GM12891 (cell line): ENCODE data around the gene TDRD7.
A peak's percentile ranks its signal among the peaks of the same experiment; 100 is the strongest.

Source experiments
- DNase-seq: peaks from one replicate; pipeline ENCODE4 v3.0.0; 2011; ENCODE audit warnings: low spot score; ENCODE audit not compliant: insufficient read length
- FAIRE-seq: peaks from 2 replicates; lab custom pipeline; 2011; peaks lifted over from hg19 to GRCh38; lab: Jason Lieb, UNC
- PAX5 ChIP-seq: IDR thresholded peaks from 2 replicates; pipeline ENCODE4 v1.6.1; 2011; ENCODE audit warnings: low read length, moderate library complexity, mild to moderate bottlenecking; ENCODE audit not compliant: insufficient read depth, severe bottlenecking
- POLR2A ChIP-seq: IDR thresholded peaks from 2 replicates; pipeline ENCODE4 v1.6.1; 2011; ENCODE audit warnings: low read depth, low read length, control low read depth
- POLR2AphosphoS5 ChIP-seq: IDR thresholded peaks from 2 replicates; pipeline ENCODE4 v1.6.1; 2011; ENCODE audit warnings: low read depth, low read length, control low read depth
- POU2F2 ChIP-seq: IDR thresholded peaks from 2 replicates; pipeline ENCODE4 v1.6.1; 2011; ENCODE audit warnings: low read depth, mild to moderate bottlenecking, control low read depth, low read length, moderate library complexity
- SPI1 ChIP-seq: IDR thresholded peaks from 2 replicates; pipeline ENCODE4 v1.6.1; 2011; ENCODE audit warnings: low read depth, low read length, control low read depth
- TAF1 ChIP-seq: IDR thresholded peaks from 2 replicates; pipeline ENCODE4 v1.6.1; 2011; ENCODE audit warnings: low read depth, low read length, control low read depth

The TDRD7 gene

DNA sequence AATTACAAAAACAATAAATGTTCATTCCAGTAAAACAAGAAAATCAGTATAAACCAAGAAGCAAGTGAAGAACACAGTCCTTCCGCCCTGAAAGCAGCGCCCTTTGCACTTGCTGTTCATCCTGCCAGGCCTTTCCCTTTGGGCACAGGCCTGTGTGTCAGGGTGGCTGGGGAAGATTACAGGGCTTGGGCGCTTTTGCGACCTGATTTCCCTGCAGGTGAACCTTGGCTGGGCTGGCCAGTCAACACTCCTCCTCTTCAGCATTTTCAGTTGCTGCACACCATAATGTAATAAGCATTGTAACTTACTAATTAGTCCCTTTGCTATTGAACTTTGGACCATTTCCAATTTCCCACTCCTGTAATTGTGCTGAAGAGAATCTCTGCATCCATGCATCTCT, 38.6 kb upstream of the TDRD7 start:
- no peak for FAIRE-seq
- TF ChIP-seq POLR2AphosphoS5 (no peak), TAF1 (no peak), POLR2A (no peak), POU2F2 (no peak), SPI1 (no peak), PAX5 (no peak)
- no peak for DNase-seq

DNA sequence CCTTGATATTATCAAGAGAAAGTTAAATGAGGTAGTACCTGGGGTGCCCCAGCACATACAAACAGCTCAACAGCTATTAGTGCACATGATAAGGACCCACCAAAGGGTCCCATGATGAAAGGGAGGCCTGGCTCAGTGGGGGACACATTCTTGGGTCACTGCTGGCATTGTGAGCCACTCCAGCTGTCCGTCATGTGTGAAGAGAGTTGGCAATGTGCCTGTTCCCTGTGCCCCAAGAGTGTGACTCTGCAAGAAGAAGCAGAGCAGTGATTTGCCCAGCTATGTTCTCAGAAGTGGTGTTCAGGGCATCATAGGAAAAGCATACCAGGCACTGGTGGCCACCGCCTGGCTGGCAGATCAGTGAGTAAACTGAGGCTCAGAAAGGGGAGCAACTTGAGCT, 37.1 kb upstream of the TDRD7 start:
- TF ChIP-seq SPI1: no peak
- no peak for TF ChIP-seq TAF1
- no peak for TF ChIP-seq POU2F2
- TF ChIP-seq PAX5: no peak
- TF ChIP-seq POLR2AphosphoS5: no peak
- no peak for TF ChIP-seq POLR2A
- FAIRE-seq (no peak), DNase-seq (no peak)

DNA sequence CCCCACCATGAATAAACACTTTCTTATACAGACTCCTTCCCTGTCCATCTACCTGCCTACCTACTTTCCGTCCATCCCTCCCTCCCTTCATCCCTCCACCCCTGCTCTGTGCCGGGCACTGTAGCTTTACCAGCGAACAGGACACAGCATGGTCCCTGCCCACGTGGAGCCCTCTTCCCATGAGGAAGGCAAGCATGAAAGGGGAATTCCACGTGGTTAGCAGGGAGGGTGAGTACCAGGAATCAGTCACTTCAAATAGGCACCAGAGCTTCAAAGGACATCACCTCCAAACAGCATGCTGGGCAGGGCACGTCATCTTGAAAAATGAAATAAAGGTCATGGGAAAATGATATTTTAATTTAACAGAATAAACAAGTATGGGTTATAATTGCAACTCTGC, 35.0 kb upstream of the TDRD7 start:
- FAIRE-seq (no peak), DNase-seq (no peak)
- TF ChIP-seq POU2F2 (no peak), SPI1 (no peak), PAX5 (no peak), POLR2A (no peak), TAF1 (no peak), POLR2AphosphoS5 (no peak)

DNA sequence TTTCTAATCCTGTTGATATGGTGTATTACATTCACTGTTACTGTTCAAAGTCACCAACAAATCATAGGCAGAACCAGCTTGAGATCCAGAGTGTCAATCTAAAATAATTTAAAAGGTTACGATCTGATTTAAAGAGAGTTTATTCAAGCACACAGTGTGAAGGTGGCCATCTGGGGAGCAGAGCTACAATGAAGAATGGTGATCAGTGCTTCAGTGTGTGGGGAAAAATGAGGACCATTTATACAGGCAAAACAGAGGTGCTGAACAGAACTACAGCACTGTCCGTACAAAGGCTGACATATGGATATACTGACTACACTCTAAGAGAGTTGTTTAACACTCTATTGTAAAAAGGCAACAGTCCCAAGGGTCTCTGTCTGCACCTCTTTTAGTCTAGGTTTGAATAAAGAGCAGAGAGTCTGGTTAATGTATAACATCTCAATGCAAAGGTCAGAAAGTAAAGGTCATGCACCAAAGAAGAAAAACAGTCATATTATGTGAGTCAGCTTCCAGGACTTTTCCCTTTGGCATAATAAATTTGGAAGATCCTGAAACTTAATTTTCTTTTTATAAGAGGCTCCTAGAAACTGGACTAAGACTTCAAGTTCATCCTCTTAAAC, 29.7 kb upstream of the TDRD7 start:
- FAIRE-seq (no peak), DNase-seq (no peak)
- no peak for TF ChIP-seq SPI1
- no peak for TF ChIP-seq POLR2A
- no peak for TF ChIP-seq POLR2AphosphoS5

DNA sequence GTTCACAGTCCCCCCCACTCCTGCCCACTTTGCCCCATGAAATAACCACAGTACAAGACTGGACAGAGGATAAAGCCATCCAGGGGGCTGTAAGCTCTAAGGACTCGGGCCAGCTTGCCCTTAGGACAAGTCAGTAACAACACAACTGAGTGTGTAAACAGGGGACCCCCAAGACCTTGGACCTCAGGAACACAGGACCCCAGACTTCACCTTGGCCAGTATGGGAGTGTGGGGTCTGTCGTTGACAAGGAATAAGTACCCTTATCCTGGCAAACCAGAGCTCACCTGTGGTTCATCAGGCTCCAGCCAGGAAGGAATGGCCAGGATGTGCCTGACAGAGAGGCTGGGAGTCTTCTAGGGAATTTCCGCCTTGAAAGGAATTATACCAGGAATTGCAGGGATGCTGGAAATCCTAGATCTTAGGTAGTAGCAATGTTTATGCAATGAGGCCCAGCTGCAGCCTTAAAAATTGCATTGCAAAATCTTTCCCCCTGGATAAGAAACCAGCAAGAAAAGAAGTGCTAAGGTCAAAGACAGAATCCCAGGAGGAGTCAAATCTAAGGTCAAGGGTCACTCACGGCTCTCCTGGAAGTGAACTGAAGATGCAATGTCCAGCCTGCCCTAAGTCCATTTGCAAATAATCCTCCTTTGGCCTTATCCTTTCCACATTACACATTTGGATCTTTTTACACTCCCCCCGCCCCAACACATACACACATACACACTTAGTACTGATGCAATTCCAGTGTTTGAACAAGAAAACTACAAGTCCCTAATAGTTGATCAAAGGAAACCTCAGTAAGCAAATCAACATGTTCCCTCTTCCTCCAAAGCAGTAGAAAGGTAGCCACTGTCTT, 27.3 kb upstream of the TDRD7 start:
- TF ChIP-seq POLR2AphosphoS5 (no peak), SPI1 (no peak), PAX5 (no peak), POU2F2 (no peak), POLR2A (no peak), TAF1 (no peak)
- no peak for DNase-seq
- no peak for FAIRE-seq

DNA sequence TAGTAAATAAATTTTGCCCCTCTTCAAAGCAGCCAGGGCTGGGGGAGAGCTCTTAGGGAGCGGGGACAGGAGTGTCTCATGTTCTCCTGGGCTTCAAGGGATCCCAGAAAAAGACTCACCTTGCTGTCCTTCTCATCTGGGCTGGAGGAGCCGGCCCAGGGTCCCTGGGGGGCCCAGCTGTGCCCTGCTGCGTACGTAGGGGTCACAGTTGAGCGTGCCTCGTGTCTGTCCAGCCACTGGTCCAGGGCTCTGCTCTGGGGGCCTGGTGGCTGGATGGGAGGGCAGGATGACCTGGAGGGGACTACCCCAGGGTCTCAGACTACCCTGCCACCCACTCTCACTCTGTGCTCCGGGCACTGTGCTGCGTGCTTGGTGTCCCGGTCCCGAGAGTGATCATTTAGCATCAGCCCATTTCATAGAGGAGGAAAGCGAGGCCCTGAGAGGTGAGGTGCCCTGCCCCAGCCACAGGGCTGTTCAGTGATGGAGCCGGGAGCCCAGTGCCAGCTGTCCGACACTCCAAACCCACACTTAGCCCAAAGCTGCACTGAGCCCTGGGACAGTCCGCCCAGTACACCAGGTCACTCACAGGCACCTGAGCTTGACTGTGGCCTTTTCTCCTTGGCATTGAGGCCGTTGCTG, 26.2 kb upstream of the TDRD7 start:
- FAIRE-seq (no peak), DNase-seq (no peak)
- TF ChIP-seq SPI1 (no peak), POLR2A (no peak), POU2F2 (no peak), TAF1 (no peak), POLR2AphosphoS5 (no peak), PAX5 (no peak)

DNA sequence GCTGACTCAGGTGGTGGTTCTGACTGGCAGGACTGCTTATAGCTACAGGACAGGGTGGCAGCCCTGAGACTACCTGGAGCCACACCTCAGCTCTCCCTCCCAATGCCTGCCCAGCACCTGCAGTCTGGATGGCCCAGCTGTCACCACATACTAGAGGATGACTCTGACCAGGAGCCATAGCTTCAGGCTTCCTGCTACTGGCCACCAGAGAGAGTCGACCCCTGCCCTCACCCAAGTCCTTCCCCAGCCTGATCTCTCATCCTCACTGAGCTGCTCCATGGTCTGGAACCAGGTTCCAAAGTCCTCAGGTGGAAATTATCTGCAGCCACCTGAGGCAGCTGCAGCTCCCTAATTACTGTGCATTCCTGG, 25.6 kb upstream of the TDRD7 start:
- TF ChIP-seq POU2F2 (no peak), TAF1 (no peak), PAX5 (no peak), SPI1 (no peak), POLR2A (no peak), POLR2AphosphoS5 (no peak)
- DNase-seq: no peak
- no peak for FAIRE-seq

DNA sequence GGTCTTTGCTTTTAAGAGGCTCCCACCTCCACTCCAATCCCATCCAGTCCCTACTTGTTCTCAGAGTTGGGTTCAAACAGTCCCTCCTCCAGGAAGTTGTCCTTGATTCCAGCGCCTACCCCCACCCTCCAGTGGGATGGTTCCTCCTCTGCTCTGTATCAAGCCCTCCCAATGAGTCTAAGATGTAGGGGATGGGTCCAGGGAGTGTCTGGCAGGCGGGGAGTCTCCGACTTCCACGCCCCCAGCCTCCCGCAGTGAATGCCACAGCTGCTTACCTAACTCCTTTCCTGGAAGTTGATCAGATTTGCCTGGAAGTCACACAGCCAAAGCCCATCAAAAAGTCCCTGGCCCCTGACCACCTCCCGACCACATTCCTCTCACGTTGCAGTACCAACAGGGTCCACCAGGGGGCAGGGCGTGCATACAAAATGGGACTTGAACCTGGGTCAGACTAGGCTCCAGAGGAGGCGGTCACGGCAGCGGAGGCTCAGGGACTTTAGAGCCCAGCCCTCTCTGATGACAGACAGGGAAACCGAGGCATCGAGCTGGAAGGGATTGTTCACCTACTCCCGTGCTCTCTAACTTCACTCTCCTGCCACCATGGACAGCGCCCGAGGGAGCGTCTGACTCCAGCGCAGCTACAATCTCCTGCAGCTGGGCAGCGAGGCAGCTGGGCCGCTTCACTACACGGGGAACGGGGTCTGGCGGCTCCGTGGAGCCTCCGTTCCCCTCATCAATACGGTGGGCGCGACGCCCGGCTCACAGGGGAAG, 25.0 kb upstream of the TDRD7 start:
- DNase-seq (peak; percentile 75), FAIRE-seq (peak; percentile 91)
- TF ChIP-seq POU2F2: peak; percentile 84; the same call in 1 of the 2 replicates
- TF ChIP-seq POLR2A: no peak

DNA sequence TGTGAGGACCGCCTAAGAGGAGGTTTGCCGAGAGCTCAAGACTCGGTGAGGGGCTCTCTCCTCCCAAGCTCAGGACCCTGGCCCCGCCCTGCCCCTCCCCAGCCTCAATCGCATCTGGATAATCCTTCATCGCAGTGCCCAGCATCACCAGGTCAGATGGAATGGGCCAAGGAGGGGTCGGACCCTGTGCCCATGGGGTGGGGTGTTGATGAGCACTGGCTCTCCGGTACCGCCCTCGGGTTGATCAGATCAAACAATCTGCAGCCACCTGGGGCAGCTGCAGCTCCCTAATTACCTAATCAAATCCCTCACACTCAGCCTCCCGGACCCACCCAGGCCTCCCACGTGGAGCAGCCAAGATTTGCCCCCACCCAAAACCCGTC, 24.4 kb upstream of the TDRD7 start:
- no peak for TF ChIP-seq TAF1
- TF ChIP-seq PAX5: no peak
- TF ChIP-seq POU2F2: no peak
- no peak for TF ChIP-seq POLR2AphosphoS5
- TF ChIP-seq SPI1: no peak
- no peak for TF ChIP-seq POLR2A
- FAIRE-seq (no peak), DNase-seq (no peak)
